Stimulated activated effector memory CD8-positive, alpha-beta T cell treated with anti-CD3 and anti-CD28 coated beads, Interleukin-12 subunit alpha, Interleukin-12 subunit beta, amount 100 ng/mL, for 72 hours (primary cell): ENCODE measurements around the gene TIMM44.
A peak's percentile ranks its signal among the peaks of the same experiment; 100 is the strongest.
"Not testable (repeated sequence)": the region's sequence is repeated elsewhere in the genome, so short reads cannot be mapped to it uniquely, and the experiment has no call there.

Experiments
- ATAC-seq: fragments of 150-1000 bp; cut with Tn5 transposase; 2 replicates; pipeline ENCODE4 v1.10.0; 2021
- DNase-seq, 2 donors: peaks; one replicate each; pipeline ENCODE4 v3.0.0; 2021 to 2022; ENCODE audit warnings: low spot score in 2 of 2
- H3K27ac Mint-ChIP-seq: one replicate; pipeline ENCODE4 v1.8.0; 2022; ENCODE audit warnings: mild to moderate bottlenecking, mixed read lengths
- H3K36me3 Mint-ChIP-seq: one replicate; pipeline ENCODE4 v1.8.0; 2022; ENCODE audit warnings: mild to moderate bottlenecking, mixed read lengths
- H3K4me1 Mint-ChIP-seq: one replicate; pipeline ENCODE4 v1.8.0; 2022; ENCODE audit warnings: mixed read lengths
- H3K4me3 Mint-ChIP-seq: one replicate; pipeline ENCODE4 v1.8.0; 2022; ENCODE audit warnings: mild to moderate bottlenecking, mixed read lengths
- H3K9me3 Mint-ChIP-seq: one replicate; pipeline ENCODE4 v1.8.0; 2022; ENCODE audit warnings: mixed read lengths

Gene TIMM44

GRCh38 chr19:7918615-7919421, 24.6 kb downstream of the TIMM44 start:
- DNase-seq = no peak
- no peak for ATAC-seq
- H3K36me3 Mint-ChIP-seq = peaks cover 23% of the 10 kb centered on the region
- peak overlapping the region; percentile 85 for H3K4me3 Mint-ChIP-seq
- H3K27ac Mint-ChIP-seq = no peak overlapping the region
- peaks cover 40% of the 10 kb centered on the region for H3K4me1 Mint-ChIP-seq
- no peaks in the 10 kb centered on the region for H3K9me3 Mint-ChIP-seq

GRCh38 chr19:7918062-7918614, 25.3 kb downstream of the TIMM44 start:
- not testable (repeated sequence) for H3K9me3 Mint-ChIP-seq, H3K27ac Mint-ChIP-seq, ATAC-seq, DNase-seq
- Mint-ChIP-seq H3K4me3 (peak overlapping the region; percentile 85), H3K36me3 (peaks cover 23% of the 10 kb centered on the region), H3K4me1 (peaks cover 41% of the 10 kb centered on the region)

- DNase-seq = peak; percentile 41 to 79
Observed at GRCh38 chr19:7917267-7918061, 26.0 kb downstream of the TIMM44 start.

DNA sequence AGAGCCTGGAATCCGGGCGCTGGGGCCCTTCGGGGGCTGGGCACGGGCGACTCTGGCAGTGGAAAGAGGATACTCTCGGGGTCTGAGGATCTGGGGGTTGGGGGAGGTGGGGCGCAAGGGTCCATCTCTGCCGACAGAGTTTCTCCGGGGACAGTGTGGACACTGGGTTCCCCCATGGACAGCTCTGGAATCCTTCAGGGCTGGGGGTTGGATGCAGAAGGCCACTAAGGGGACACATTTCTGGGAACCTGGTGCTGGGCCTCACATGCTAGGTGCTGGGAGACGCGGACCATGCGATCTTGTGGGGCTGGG, 26.6 kb downstream of the TIMM44 start:
- no peak for ATAC-seq
- Mint-ChIP-seq H3K4me1 (peaks cover 42% of the 10 kb centered on the region), H3K36me3 (peaks cover 19% of the 10 kb centered on the region), H3K9me3 (no peaks in the 10 kb centered on the region), H3K4me3 (peak overlapping the region; percentile 85), H3K27ac (no peak overlapping the region)
- peak in 1 of 2 donors; percentile 69 for DNase-seq

More at GRCh38 chr19:7917267-7918061, 26.0 kb downstream of the TIMM44 start:
- Mint-ChIP-seq H3K36me3 (peaks cover 23% of the 10 kb centered on the region), H3K27ac (no peak overlapping the region), H3K4me3 (peak overlapping the region; percentile 85), H3K9me3 (no peaks in the 10 kb centered on the region), H3K4me1 (peaks cover 47% of the 10 kb centered on the region)
- ATAC-seq = peak; percentile 55

GRCh38 chr19:7916103-7916954, 27.1 kb downstream of the TIMM44 start:
- ATAC-seq = peak; percentile 25
- H3K27ac Mint-ChIP-seq = no peak overlapping the region
- DNase-seq = peak; percentile 52 to 79
- peaks cover 37% of the 10 kb centered on the region for H3K4me1 Mint-ChIP-seq
- H3K4me3 Mint-ChIP-seq = peak overlapping the region; percentile 85
- H3K9me3 Mint-ChIP-seq = no peaks in the 10 kb centered on the region
- peaks cover 16% of the 10 kb centered on the region for H3K36me3 Mint-ChIP-seq

GRCh38 chr19:7915250-7916102, 28.0 kb downstream of the TIMM44 start:
- DNase-seq (no peak), ATAC-seq (no peak)
- Mint-ChIP-seq H3K9me3 (no peaks in the 10 kb centered on the region), H3K27ac (no peak overlapping the region), H3K36me3 (peaks cover 12% of the 10 kb centered on the region), H3K4me1 (peaks cover 29% of the 10 kb centered on the region), H3K4me3 (peak overlapping the region; percentile 85)

DNA sequence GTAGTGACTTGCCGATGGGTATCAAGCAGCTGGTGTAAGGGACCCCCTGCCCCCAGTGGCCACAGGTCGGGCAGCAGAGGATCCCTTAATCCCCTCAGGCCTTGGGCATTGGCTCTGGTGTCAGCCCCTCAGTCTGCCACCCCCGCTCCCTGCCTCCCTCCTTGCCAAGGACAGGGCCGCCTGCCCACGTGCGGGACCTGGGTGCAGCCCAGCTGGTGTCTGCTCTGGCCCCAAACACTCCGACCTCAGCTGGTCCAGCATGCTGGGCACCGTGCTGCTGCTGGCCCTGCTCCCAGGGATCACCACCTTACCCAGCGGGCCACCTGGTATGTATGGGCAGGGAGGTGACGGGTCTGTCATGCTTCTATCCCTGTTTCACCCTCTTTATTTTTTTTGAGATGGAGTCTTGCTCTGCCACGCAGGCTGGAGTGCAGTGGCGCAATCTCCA, 28.8 kb downstream of the TIMM44 start, which contains the start of gene TGFBR3L:
TSS of gene TGFBR3L (plus strand) at position 233 of the 448 bp plus-strand sequence.
- peak within 1 kb of the TSS; percentile 85 for H3K4me3 Mint-ChIP-seq
- H3K36me3 Mint-ChIP-seq = peaks cover 15% of the 10 kb centered on the region
- H3K9me3 Mint-ChIP-seq = no peaks in the 10 kb centered on the region
- ATAC-seq = no peak
- DNase-seq = peak in 1 of 2 donors; percentile 51
- peaks cover 25% of the 10 kb centered on the region for H3K4me1 Mint-ChIP-seq
- no peak within 1 kb of the TSS for H3K27ac Mint-ChIP-seq

GRCh38 chr19:7914099-7914498, 29.4 kb downstream of the TIMM44 start:
- Mint-ChIP-seq H3K9me3 (no peaks in the 10 kb centered on the region), H3K4me1 (peaks cover 22% of the 10 kb centered on the region), H3K36me3 (peaks cover 15% of the 10 kb centered on the region), H3K4me3 (no peak overlapping the region), H3K27ac (no peak overlapping the region)
- no peak for DNase-seq
- ATAC-seq = no peak

DNA sequence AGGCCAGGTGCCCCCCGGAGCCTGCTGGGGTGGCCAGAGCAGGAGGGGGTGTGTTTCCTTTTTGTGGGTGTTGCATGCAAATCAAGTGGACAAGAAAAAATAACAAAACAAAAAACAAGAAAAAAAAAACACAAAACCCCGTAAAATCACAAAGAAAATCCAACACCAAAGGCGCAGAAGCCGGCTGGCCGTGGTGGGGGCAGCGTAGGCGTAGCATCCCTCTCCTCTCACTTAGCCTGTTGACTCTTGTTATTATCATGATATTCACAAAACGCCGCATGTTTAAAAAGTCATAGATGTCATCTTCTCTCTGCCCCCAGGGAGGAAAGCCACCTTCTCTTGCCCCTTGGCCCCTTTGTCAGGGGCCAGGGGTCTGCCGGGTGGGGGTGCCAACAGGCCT, 29.8 kb downstream of the TIMM44 start:
- ATAC-seq = no peak
- peaks cover 22% of the 10 kb centered on the region for H3K4me1 Mint-ChIP-seq
- DNase-seq = no peak
- H3K9me3 Mint-ChIP-seq = no peaks in the 10 kb centered on the region
- H3K36me3 Mint-ChIP-seq = peaks cover 15% of the 10 kb centered on the region
- no peak overlapping the region for H3K27ac Mint-ChIP-seq
- H3K4me3 Mint-ChIP-seq = no peak overlapping the region

- Mint-ChIP-seq H3K4me1 (peaks cover 19% of the 10 kb centered on the region), H3K36me3 (peaks cover 15% of the 10 kb centered on the region), H3K27ac (no peak overlapping the region), H3K9me3 (no peaks in the 10 kb centered on the region), H3K4me3 (no peak overlapping the region)
- DNase-seq (no peak), ATAC-seq (no peak)
Observed at GRCh38 chr19:7912697-7913564, 30.5 kb downstream of the TIMM44 start.

DNA sequence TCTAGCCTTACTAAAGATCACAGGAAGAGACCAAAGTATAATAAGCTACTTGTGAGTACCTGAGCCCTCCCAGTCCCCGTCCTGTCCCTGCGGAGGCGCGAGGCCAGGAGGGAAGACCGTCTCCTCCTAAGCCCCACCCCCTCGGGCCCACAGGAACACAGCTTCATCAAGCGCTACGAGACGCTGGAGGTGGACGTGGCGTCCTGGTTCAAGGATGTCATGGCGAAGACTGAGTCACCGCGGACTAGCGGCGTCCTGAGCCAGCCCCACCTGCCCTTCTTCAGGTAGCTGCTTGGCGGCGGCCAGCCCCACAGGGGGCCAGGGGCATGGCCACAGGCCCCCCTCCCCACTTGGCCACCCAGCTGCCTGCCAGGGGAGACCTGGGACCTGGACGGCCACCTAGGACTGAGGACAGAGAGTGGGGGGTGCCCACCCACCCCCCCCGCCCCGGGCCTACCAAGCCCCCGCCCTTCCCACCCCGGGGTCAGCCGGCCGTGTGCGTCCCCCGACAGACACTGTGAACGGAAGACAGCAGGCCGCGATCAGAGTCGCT, 31.2 kb downstream of the TIMM44 start:
- no peak for DNase-seq
- Mint-ChIP-seq H3K4me1 (peaks cover 20% of the 10 kb centered on the region), H3K36me3 (peaks cover 21% of the 10 kb centered on the region), H3K27ac (no peak overlapping the region), H3K4me3 (no peak overlapping the region), H3K9me3 (no peaks in the 10 kb centered on the region)
- no peak for ATAC-seq

GRCh38 chr19:7911508-7912143, 31.8 kb downstream of the TIMM44 start:
- peaks cover 23% of the 10 kb centered on the region for H3K4me1 Mint-ChIP-seq
- no peak for ATAC-seq
- no peak overlapping the region for H3K4me3 Mint-ChIP-seq
- no peak overlapping the region for H3K27ac Mint-ChIP-seq
- H3K36me3 Mint-ChIP-seq = peaks cover 26% of the 10 kb centered on the region
- peak in 1 of 2 donors; percentile 49 for DNase-seq
- H3K9me3 Mint-ChIP-seq = no peaks in the 10 kb centered on the region
